ENCODE results near the gene SAMD11.
"Not testable (repeated sequence)": the region's sequence is repeated elsewhere in the genome, so short reads cannot be mapped to it uniquely, and the experiment has no call there.

The SAMD11 gene

GRCh38 chr1:923131-923990 lies at the start of gene SAMD11:
Gene SAMD11, plus strand, starts transcription at chr1:923923. Its CDS starts 509 bp downstream, at chr1:924432.
- peak; percentile 50 for DNase-seq

GRCh38 chr1:876428-877208 lies 47.1 kb upstream of the SAMD11 start:
- DNase-seq = not testable (repeated sequence)

- not testable (repeated sequence) for DNase-seq
These were observed 46.3 kb upstream of the SAMD11 start for GRCh38 chr1:877209-877986.

- not testable (repeated sequence) for DNase-seq
These were observed 43.2 kb upstream of the SAMD11 start for GRCh38 chr1:880511-880910.

- DNase-seq = not testable (repeated sequence)
These were observed 42.8 kb upstream of the SAMD11 start for GRCh38 chr1:880915-881314.

GRCh38 chr1:886311-886710 lies 37.4 kb upstream of the SAMD11 start:
- no peak for DNase-seq

GRCh38 chr1:886760-887159 lies 37.0 kb upstream of the SAMD11 start:
- no peak for DNase-seq

GRCh38 chr1:888297-888696 lies 35.4 kb upstream of the SAMD11 start:
- DNase-seq = no peak

GRCh38 chr1:889774-890173 lies 33.9 kb upstream of the SAMD11 start:
- DNase-seq = not testable (repeated sequence)

- not testable (repeated sequence) for DNase-seq
These were observed 33.5 kb upstream of the SAMD11 start for GRCh38 chr1:890234-890633.

- DNase-seq = no peak
These were observed 33.1 kb upstream of the SAMD11 start for GRCh38 chr1:890661-891060.

GRCh38 chr1:897226-897625 lies 26.5 kb upstream of the SAMD11 start:
- DNase-seq = no peak

- DNase-seq = not testable (repeated sequence)
These were observed 25.8 kb upstream of the SAMD11 start for GRCh38 chr1:897951-898350.

- no peak for DNase-seq
These were observed 23.9 kb upstream of the SAMD11 start for GRCh38 chr1:899636-900317.

GRCh38 chr1:901108-901859 lies 22.4 kb upstream of the SAMD11 start:
- DNase-seq = no peak

GRCh38 chr1:902802-903201 lies 20.9 kb upstream of the SAMD11 start:
- no peak for DNase-seq

- no peak for DNase-seq
These were observed 20.4 kb upstream of the SAMD11 start for GRCh38 chr1:903305-903704.

- no peak for DNase-seq
These were observed 19.9 kb upstream of the SAMD11 start for GRCh38 chr1:903721-904271.

GRCh38 chr1:904310-904950 lies 19.3 kb upstream of the SAMD11 start:
- DNase-seq = peak; percentile 83

GRCh38 chr1:905071-905749 lies 18.5 kb upstream of the SAMD11 start:
- no peak for DNase-seq
